ENCODE data around the gene TMC1.

Gene TMC1

DNA sequence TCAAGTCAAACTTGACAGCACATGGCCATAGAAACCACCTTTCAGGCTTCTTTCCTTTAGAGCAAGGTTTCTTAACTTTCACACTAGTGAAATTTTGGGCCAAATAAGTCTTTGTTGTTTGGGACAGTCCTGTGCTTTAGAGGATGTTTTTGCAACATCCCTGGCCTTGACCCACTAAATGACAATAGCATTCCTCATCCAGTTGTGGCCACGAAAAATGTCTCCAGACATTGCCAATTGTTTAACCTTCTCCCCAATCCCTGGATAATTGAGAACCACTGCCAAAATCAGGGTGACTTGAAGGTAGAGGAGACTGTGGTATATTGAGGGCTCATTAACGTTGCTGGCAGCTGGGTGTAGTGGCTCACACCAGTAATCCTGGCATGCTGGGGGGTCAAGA, 359.4 kb downstream of the TMC1 start:
- TF ChIP-seq, protein P1, sequence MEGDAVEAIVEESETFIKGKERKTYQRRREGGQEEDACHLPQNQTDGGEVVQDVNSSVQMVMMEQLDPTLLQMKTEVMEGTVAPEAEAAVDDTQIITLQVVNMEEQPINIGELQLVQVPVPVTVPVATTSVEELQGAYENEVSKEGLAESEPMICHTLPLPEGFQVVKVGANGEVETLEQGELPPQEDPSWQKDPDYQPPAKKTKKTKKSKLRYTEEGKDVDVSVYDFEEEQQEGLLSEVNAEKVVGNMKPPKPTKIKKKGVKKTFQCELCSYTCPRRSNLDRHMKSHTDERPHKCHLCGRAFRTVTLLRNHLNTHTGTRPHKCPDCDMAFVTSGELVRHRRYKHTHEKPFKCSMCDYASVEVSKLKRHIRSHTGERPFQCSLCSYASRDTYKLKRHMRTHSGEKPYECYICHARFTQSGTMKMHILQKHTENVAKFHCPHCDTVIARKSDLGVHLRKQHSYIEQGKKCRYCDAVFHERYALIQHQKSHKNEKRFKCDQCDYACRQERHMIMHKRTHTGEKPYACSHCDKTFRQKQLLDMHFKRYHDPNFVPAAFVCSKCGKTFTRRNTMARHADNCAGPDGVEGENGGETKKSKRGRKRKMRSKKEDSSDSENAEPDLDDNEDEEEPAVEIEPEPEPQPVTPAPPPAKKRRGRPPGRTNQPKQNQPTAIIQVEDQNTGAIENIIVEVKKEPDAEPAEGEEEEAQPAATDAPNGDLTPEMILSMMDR (conservative IDR thresholded peaks at IDR 0.05; ENCODE audit: low read length), result no peak
- DNase-seq (ENCODE audit: low read depth), result peak; percentile 51
- H3K4me3 ChIP-seq (ENCODE audit: low read length), result no peak overlapping the region

DNA sequence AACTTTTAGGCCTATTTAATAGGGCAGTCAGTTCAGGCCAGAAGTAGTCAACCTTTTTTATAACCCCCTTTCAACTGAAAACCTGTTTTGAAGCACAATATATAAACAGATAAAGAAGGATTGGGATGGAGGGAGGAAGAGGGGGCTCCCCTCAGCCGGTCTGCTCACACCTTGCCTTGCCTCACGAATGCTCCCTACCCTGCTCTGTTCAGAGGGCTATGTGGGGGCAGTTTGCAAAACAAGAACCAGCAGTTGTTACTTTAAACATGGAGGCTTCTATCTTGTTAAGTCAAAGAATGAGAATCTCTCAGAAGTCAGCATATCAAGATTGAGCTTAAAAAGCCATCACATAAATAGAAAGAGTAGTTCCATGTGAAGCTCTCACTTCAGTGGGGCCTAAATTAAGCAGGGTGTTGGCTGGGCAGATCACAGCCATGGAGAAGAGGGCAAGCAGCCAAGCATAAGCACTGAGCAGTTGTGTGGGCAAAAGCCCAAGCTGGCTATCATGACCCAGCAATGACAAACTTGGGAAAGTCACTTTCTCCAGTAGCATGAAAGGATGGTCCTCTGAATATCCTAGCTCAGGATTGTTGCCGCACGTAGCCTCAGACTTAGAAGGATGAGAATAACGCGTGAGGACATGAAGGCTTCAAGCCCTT, 360.8 kb downstream of the TMC1 start:
- H3K4me3 ChIP-seq (ENCODE audit: low read length), result no peak overlapping the region
- peak; percentile 19 for DNase-seq (ENCODE audit: low read depth)
- TF ChIP-seq, protein P1 (conservative IDR thresholded peaks at IDR 0.05; ENCODE audit: low read length), result no peak

DNA sequence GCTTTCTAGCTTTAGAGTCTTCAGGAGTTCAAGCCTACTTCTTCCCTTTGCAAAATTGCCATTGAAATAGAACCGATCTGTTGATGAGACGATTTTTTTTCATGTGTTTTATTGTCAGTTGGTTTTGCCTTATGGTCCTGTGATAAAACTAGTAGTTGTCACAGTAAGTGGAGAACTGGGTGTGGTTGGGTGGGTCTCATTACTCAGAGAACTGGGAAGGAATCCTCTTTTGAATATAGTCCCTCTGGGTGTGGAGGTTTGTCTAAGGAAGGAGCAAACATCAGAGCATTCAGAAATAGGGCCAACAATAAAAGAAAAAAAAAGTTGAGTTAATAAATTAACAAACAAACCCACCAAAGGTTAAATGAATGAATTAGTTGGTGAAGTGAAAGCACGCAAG, 362.5 kb downstream of the TMC1 start:
- no peak for DNase-seq (ENCODE audit: low read depth)
- TF ChIP-seq, protein P1 (conservative IDR thresholded peaks at IDR 0.05; ENCODE audit: low read length), result no peak
- H3K4me3 ChIP-seq (ENCODE audit: low read length), result no peak overlapping the region

DNA sequence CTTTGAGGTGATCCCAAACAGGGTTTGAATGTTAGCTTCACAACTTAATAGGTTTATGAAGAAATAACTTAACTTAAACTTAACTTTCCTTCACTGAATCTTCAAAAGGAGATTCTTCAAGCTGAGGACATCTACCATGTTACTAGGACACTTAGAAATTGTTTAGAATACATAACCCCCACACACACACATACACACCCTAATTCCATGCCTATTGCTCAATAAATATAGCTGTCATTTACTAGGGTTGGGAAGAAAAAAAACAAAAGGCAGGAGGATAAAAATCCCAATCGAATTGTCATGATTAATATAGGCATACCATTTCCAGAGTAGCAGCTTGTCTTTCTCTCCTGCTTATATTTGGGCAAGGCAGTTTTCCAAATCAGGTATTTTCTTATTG, 363.1 kb downstream of the TMC1 start:
- TF ChIP-seq, protein P1 (conservative IDR thresholded peaks at IDR 0.05; ENCODE audit: low read length), result no peak
- no peak for DNase-seq (ENCODE audit: low read depth)

More for the DNA sequence above, 363.1 kb downstream of the TMC1 start:
- H3K4me3 ChIP-seq (ENCODE audit: low read length), result no peak overlapping the region
